ENCODE data around the gene ABLIM2.

Gene ABLIM2

DNA sequence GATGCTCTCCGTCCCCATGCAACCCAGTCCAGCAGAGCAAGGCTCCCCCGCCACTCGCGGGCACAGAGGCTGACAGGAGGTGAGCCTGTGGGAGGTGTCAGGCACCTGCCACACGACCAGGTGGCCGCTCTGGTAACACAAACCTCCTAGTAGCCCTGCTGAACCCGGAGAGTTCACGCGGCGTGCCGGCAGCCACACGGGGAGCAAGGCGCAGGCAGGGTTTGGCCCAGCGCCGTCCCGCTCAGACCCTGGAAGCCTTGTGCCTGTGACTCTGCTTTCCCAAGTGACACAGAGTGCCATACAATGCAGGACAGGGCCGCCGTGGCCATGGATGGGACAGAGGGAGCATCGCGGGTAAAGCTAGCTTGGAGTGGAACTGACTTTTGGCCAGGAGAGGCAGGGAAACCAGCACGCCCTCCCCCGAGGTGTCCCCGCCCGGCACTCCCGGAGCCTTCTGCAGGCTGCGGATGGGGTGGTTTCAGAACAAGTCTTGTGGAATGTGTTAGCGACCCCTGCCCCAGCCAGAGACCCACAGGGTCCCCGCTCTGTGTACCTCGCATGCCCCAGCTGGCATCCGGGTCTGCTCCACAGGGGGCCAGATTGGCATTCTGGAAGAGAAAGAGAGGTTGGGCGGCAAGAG is 174.2 kb downstream of the ABLIM2 start:
- Histone ChIP-seq H3K4me3 (ENCODE audit: extremely low read depth, insufficient read depth, low read length, poor library complexity, severe bottlenecking) (no peak overlapping the region), H3K9me3 (ENCODE audit: control insufficient read depth, low read length) (no peaks in the 10 kb centered on the region), H3K36me3 (ENCODE audit: control insufficient read depth, insufficient read depth, low read length) (no peaks in the 10 kb centered on the region), H3K4me1 (ENCODE audit: control insufficient read depth, insufficient read depth, low read length, poor library complexity, severe bottlenecking) (peaks cover 18% of the 10 kb centered on the region), H3K27ac (ENCODE audit: low read depth, low read length, severe bottlenecking) (no peak overlapping the region)
- WGBS, 2 experiments (ENCODE audit: insufficient coverage in 2 of 2): 92 to 93% methylated on average over 25 to 31 of the region's 31 CpGs

DNA sequence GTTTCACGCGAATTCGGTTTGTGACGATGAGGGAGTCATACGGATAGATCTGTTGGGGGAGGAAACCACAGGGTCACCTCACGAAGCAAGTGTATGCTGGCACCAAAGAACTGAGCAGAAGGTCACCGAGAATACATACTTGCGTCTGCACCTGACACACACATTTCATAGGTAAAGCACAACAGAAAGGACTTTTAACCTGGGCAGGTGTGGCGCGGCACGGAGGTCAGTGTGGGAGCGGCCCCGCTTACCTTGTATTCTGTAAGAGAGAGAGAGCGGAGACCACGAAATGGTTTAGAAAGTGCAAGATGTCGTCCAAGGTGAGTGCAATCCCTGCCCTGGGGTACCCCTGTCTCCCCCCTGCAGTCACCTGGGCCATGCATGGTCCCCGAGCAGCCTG is 175.3 kb downstream of the ABLIM2 start:
- Histone ChIP-seq H3K36me3 (ENCODE audit: control insufficient read depth, insufficient read depth, low read length) (no peaks in the 10 kb centered on the region), H3K27ac (ENCODE audit: low read depth, low read length, severe bottlenecking) (no peak overlapping the region), H3K9me3 (ENCODE audit: control insufficient read depth, low read length) (no peaks in the 10 kb centered on the region), H3K4me1 (ENCODE audit: control insufficient read depth, insufficient read depth, low read length, poor library complexity, severe bottlenecking) (peaks cover 28% of the 10 kb centered on the region), H3K4me3 (ENCODE audit: extremely low read depth, insufficient read depth, low read length, poor library complexity, severe bottlenecking) (no peak overlapping the region)
- 94 to 97% methylated on average over 11 to 13 of the region's 17 CpGs for WGBS, 2 experiments (ENCODE audit: insufficient coverage in 2 of 2)

GRCh38 chr4:7981738-7982394 is 176.7 kb downstream of the ABLIM2 start:
- 85 to 92% methylated on average over 6 to 7 of the region's 8 CpGs for WGBS, 2 experiments (ENCODE audit: insufficient coverage in 2 of 2)
- Histone ChIP-seq H3K9me3 (ENCODE audit: control insufficient read depth, low read length) (no peaks in the 10 kb centered on the region), H3K4me3 (ENCODE audit: extremely low read depth, insufficient read depth, low read length, poor library complexity, severe bottlenecking) (no peak overlapping the region), H3K4me1 (ENCODE audit: control insufficient read depth, insufficient read depth, low read length, poor library complexity, severe bottlenecking) (peaks cover 32% of the 10 kb centered on the region), H3K27ac (ENCODE audit: low read depth, low read length, severe bottlenecking) (no peak overlapping the region), H3K36me3 (ENCODE audit: control insufficient read depth, insufficient read depth, low read length) (no peaks in the 10 kb centered on the region)

DNA sequence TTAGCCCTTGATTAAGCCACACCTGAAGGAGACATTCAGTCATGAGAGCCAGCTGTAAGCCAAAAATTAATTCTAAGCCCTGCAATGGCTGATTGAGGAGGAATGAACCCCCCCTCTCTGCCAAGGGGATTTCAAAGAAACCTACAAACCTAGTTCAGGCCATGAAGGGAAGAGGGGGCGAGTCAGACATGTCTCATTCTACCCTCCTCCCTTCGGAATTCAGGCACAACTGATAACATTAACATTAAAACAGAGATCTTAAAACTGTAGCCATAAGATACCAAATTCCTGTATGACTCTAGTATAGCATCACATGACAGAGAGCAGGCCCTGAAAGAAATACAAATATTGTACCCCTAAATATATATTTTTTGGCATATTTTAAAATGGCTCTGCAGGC is 178.6 kb downstream of the ABLIM2 start:
- H3K4me1 ChIP-seq (ENCODE audit: control insufficient read depth, insufficient read depth, low read length, poor library complexity, severe bottlenecking): peaks cover 23% of the 10 kb centered on the region
- H3K4me3 ChIP-seq (ENCODE audit: extremely low read depth, insufficient read depth, low read length, poor library complexity, severe bottlenecking): no peak overlapping the region
- no peaks in the 10 kb centered on the region for H3K36me3 ChIP-seq (ENCODE audit: control insufficient read depth, insufficient read depth, low read length)
- H3K9me3 ChIP-seq (ENCODE audit: control insufficient read depth, low read length): no peaks in the 10 kb centered on the region
- H3K27ac ChIP-seq (ENCODE audit: low read depth, low read length, severe bottlenecking): no peak overlapping the region
- WGBS, 2 experiments (ENCODE audit: insufficient coverage in 2 of 2): 100% methylated on average over 1 of the region's 2 CpGs; no CpG with 5 or more reads in 1 of the 2 experiments

DNA sequence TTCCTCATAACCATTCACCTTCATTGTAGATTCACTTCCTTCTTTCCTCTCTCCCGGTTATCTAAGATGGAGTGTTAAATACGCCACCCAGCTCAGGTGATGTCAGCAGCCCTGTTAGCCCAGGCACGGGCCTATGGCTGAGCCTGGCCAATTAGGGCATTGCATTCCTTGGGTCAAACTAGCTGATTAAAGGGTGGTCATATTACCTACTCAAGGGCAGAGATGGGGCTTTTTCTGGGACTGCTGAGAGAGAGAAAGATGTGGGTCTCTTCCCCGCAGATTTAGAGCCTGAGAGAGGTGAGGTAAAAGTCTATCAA is 179.0 kb downstream of the ABLIM2 start:
- Histone ChIP-seq H3K9me3 (ENCODE audit: control insufficient read depth, low read length) (no peaks in the 10 kb centered on the region), H3K4me3 (ENCODE audit: extremely low read depth, insufficient read depth, low read length, poor library complexity, severe bottlenecking) (no peak overlapping the region), H3K36me3 (ENCODE audit: control insufficient read depth, insufficient read depth, low read length) (no peaks in the 10 kb centered on the region), H3K27ac (ENCODE audit: low read depth, low read length, severe bottlenecking) (no peak overlapping the region), H3K4me1 (ENCODE audit: control insufficient read depth, insufficient read depth, low read length, poor library complexity, severe bottlenecking) (peaks cover 23% of the 10 kb centered on the region)
- WGBS, 2 experiments (ENCODE audit: insufficient coverage in 2 of 2): 66 to 71% methylated on average over 4 of the region's 4 CpGs

- no peaks in the 10 kb centered on the region for H3K9me3 ChIP-seq (ENCODE audit: control insufficient read depth, low read length)
- no peak overlapping the region for H3K27ac ChIP-seq (ENCODE audit: low read depth, low read length, severe bottlenecking)
- peaks cover 23% of the 10 kb centered on the region for H3K4me1 ChIP-seq (ENCODE audit: control insufficient read depth, insufficient read depth, low read length, poor library complexity, severe bottlenecking)
- 77 to 84% methylated on average over 14 to 16 of the region's 17 CpGs for WGBS, 2 experiments (ENCODE audit: insufficient coverage in 2 of 2)
- no peaks in the 10 kb centered on the region for H3K36me3 ChIP-seq (ENCODE audit: control insufficient read depth, insufficient read depth, low read length)
- H3K4me3 ChIP-seq (ENCODE audit: extremely low read depth, insufficient read depth, low read length, poor library complexity, severe bottlenecking): no peak overlapping the region
Measured at GRCh38 chr4:7978907-7979651, 179.5 kb downstream of the ABLIM2 start.

- no peak overlapping the region for H3K27ac ChIP-seq (ENCODE audit: low read depth, low read length, severe bottlenecking)
- WGBS, 2 experiments (ENCODE audit: insufficient coverage in 2 of 2): 82 to 92% methylated on average over 5 of the region's 5 CpGs
- no peaks in the 10 kb centered on the region for H3K9me3 ChIP-seq (ENCODE audit: control insufficient read depth, low read length)
- H3K36me3 ChIP-seq (ENCODE audit: control insufficient read depth, insufficient read depth, low read length): no peaks in the 10 kb centered on the region
- peaks cover 23% of the 10 kb centered on the region for H3K4me1 ChIP-seq (ENCODE audit: control insufficient read depth, insufficient read depth, low read length, poor library complexity, severe bottlenecking)
- no peak overlapping the region for H3K4me3 ChIP-seq (ENCODE audit: extremely low read depth, insufficient read depth, low read length, poor library complexity, severe bottlenecking)
Measured at GRCh38 chr4:7978489-7978888, 180.1 kb downstream of the ABLIM2 start.

DNA sequence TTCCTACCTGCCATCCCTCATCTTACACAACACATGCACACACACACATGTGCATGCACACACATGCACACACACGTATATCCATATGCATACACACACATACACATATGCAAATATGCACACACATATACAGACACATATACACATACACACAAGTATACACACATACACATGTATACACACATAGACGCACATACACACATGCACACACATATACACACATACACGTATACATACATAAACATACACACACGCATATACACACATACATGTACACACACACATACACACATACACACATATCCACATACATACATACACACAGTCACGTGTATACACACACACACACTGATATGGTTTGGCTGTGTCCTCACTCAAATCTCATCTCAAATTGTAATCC is 182.0 kb downstream of the ABLIM2 start:
- Histone ChIP-seq H3K4me1 (ENCODE audit: control insufficient read depth, insufficient read depth, low read length, poor library complexity, severe bottlenecking) (peaks cover 27% of the 10 kb centered on the region), H3K4me3 (ENCODE audit: extremely low read depth, insufficient read depth, low read length, poor library complexity, severe bottlenecking) (no peak overlapping the region), H3K27ac (ENCODE audit: low read depth, low read length, severe bottlenecking) (no peak overlapping the region), H3K9me3 (ENCODE audit: control insufficient read depth, low read length) (no peaks in the 10 kb centered on the region), H3K36me3 (ENCODE audit: control insufficient read depth, insufficient read depth, low read length) (no peaks in the 10 kb centered on the region)
- 95% methylated on average over 4 to 5 of the region's 5 CpGs for WGBS, 2 experiments (ENCODE audit: insufficient coverage in 2 of 2)

DNA sequence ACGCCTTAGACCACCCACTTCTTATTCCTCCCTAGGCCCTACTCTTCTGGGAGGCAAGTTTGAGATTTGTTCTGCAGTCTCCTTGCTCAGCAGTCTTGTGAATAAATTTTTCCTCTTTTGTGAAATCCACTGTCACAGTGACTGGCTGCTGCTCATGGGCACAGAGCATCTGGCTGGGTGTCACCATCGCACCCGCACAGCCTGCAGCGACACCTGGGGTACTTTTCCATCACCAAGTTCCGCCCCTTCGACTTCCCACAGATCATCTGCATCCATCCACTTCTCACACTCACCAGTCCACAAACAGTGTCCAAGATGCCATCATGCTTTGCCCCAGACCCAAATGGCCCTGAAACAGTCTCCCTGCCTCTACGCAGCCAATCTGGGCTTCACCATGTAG is 182.6 kb downstream of the ABLIM2 start:
- Histone ChIP-seq H3K36me3 (ENCODE audit: control insufficient read depth, insufficient read depth, low read length) (no peaks in the 10 kb centered on the region), H3K9me3 (ENCODE audit: control insufficient read depth, low read length) (no peaks in the 10 kb centered on the region), H3K4me1 (ENCODE audit: control insufficient read depth, insufficient read depth, low read length, poor library complexity, severe bottlenecking) (peaks cover 32% of the 10 kb centered on the region), H3K27ac (ENCODE audit: low read depth, low read length, severe bottlenecking) (no peak overlapping the region), H3K4me3 (ENCODE audit: extremely low read depth, insufficient read depth, low read length, poor library complexity, severe bottlenecking) (no peak overlapping the region)
- 87 to 95% methylated on average over 7 of the region's 7 CpGs for WGBS, 2 experiments (ENCODE audit: insufficient coverage in 2 of 2)

GRCh38 chr4:7974425-7974824 is 184.2 kb downstream of the ABLIM2 start:
- Histone ChIP-seq H3K4me1 (ENCODE audit: control insufficient read depth, insufficient read depth, low read length, poor library complexity, severe bottlenecking) (peaks cover 40% of the 10 kb centered on the region), H3K27ac (ENCODE audit: low read depth, low read length, severe bottlenecking) (no peak overlapping the region), H3K4me3 (ENCODE audit: extremely low read depth, insufficient read depth, low read length, poor library complexity, severe bottlenecking) (no peak overlapping the region), H3K9me3 (ENCODE audit: control insufficient read depth, low read length) (no peaks in the 10 kb centered on the region), H3K36me3 (ENCODE audit: control insufficient read depth, insufficient read depth, low read length) (no peaks in the 10 kb centered on the region)
- WGBS, 2 experiments (ENCODE audit: insufficient coverage in 2 of 2): 92 to 100% methylated on average over 1 of the region's 1 CpG

DNA sequence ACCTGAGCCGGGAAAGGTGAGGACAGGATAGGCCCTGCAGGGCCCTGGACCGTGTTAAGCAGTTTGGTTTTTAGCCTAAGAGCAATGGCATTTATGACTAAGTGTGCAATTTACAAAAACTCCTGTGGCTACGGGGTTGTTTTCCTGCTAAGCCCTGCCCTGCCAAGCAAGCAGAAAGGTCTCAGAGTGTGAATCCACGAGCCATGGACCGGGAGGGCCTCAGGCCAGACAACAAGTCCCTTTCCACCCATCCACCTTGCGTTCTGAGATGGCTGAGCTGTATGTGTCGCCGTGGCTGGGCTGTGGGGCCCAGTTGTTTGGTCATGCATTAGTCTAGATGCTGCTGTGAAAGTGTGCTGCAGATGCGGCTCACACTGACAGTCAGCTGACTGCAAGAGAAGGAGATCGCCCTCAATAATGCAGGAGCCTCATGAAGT is 185.1 kb downstream of the ABLIM2 start:
- H3K4me3 ChIP-seq (ENCODE audit: extremely low read depth, insufficient read depth, low read length, poor library complexity, severe bottlenecking): no peak overlapping the region
- H3K4me1 ChIP-seq (ENCODE audit: control insufficient read depth, insufficient read depth, low read length, poor library complexity, severe bottlenecking): peaks cover 36% of the 10 kb centered on the region
- no peak overlapping the region for H3K27ac ChIP-seq (ENCODE audit: low read depth, low read length, severe bottlenecking)
- no peaks in the 10 kb centered on the region for H3K36me3 ChIP-seq (ENCODE audit: control insufficient read depth, insufficient read depth, low read length)
- WGBS, 2 experiments (ENCODE audit: insufficient coverage in 2 of 2): 88 to 94% methylated on average over 7 to 9 of the region's 10 CpGs
- no peaks in the 10 kb centered on the region for H3K9me3 ChIP-seq (ENCODE audit: control insufficient read depth, low read length)

Measured in mesodermal cell (in vitro differentiated cells).